ENCODE measurements around the gene FAM180A.
"Not testable (repeated sequence)": the region's sequence is repeated elsewhere in the genome, so short reads cannot be mapped to it uniquely, and the experiment has no call there.

DNA sequence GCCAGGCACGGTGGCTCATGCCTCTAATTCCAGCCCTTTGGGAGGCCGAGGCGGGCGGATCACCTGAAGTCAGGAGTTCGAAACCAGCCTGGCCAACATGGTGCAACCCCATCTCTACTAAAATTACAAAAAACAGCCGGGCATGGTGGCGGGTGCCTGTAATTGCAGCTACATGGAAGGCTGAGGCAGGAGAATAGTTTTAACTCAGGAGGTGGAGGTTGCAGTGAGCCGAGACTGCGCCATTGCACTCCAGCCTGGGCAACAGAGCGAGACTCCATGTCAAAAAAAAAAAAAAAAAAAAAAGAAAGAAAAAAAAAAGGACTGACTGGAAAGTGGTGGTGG lies 11.3 kb downstream of the FAM180A start:
- TF ChIP-seq, protein P1, sequence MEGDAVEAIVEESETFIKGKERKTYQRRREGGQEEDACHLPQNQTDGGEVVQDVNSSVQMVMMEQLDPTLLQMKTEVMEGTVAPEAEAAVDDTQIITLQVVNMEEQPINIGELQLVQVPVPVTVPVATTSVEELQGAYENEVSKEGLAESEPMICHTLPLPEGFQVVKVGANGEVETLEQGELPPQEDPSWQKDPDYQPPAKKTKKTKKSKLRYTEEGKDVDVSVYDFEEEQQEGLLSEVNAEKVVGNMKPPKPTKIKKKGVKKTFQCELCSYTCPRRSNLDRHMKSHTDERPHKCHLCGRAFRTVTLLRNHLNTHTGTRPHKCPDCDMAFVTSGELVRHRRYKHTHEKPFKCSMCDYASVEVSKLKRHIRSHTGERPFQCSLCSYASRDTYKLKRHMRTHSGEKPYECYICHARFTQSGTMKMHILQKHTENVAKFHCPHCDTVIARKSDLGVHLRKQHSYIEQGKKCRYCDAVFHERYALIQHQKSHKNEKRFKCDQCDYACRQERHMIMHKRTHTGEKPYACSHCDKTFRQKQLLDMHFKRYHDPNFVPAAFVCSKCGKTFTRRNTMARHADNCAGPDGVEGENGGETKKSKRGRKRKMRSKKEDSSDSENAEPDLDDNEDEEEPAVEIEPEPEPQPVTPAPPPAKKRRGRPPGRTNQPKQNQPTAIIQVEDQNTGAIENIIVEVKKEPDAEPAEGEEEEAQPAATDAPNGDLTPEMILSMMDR (IDR thresholded peaks at IDR 0.05): not testable (repeated sequence)
- TF ChIP-seq EP300, POLR2AphosphoS5, POLR2A (IDR thresholded peaks at IDR 0.05): not testable (repeated sequence)

All from stomach (tissue), 4 donors.